VCaP (cell line): ENCODE measurements around the gene PNPLA7.

ENCODE experiments used
- H3K27ac ChIP-seq: fragments of 450-650 bp; 2 replicates; pipeline ENCODE4 v1.5.1; 2017
- CTCF ChIP-seq: fragments of 450-650 bp; conservative IDR thresholded peaks from 2 replicates; pipeline ENCODE4 v1.5.1; 2017; ENCODE audit warnings: mild to moderate bottlenecking, moderate library complexity

The PNPLA7 gene

GRCh38 chr9:137581361-137582285 is 31.4 kb upstream of the PNPLA7 start:
- TF ChIP-seq CTCF = no peak
- H3K27ac ChIP-seq = no peak overlapping the region

GRCh38 chr9:137580954-137581322 is 30.7 kb upstream of the PNPLA7 start:
- TF ChIP-seq CTCF = no peak
- no peak overlapping the region for H3K27ac ChIP-seq

GRCh38 chr9:137580209-137580953 is 30.2 kb upstream of the PNPLA7 start:
- no peak for TF ChIP-seq CTCF
- H3K27ac ChIP-seq = peak overlapping the region; percentile 92; the same call in 1 of the 2 replicates

- no peak for TF ChIP-seq CTCF
- H3K27ac ChIP-seq = peak overlapping the region; percentile 92
Observed at GRCh38 chr9:137579259-137579604, 29.0 kb upstream of the PNPLA7 start.

- TF ChIP-seq CTCF = peak; percentile 99
- peak within 1 kb of the TSS; percentile 92 for H3K27ac ChIP-seq
Observed at GRCh38 chr9:137578518-137579258, 28.5 kb upstream of the PNPLA7 start, which contains the start of gene DPH7. TSS of gene DPH7 (minus strand) at chr9:137578925. CDS start at chr9:137578777, 148 bp downstream.

- H3K27ac ChIP-seq = no peak overlapping the region
- TF ChIP-seq CTCF = no peak
Observed at GRCh38 chr9:137575716-137576411, 25.7 kb upstream of the PNPLA7 start.
